BLaER1 treated with 17β-estradiol and CSF1 and Interleukin-3, amounts not matched to agents 10 nM and 100 nM (cell line): ENCODE data around the gene RTP3.

Experiments
- H3K27ac ChIP-seq, 11 experiments: shearing (Covaris generic); formaldehyde crosslinking; 2 replicates each; pipeline ENCODE4 v1.8.1; 2022
- H3K27me3 ChIP-seq, 11 experiments: shearing (Covaris generic); formaldehyde crosslinking; 2 replicates each; pipeline ENCODE4 v1.8.1; 2022
- H3K36me3 ChIP-seq, 11 experiments: shearing (Covaris generic); formaldehyde crosslinking; 2 replicates each; pipeline ENCODE4 v1.8.1; 2022
- H3K4me1 ChIP-seq, 10 experiments: shearing (Covaris generic); formaldehyde crosslinking; 2 replicates each; pipeline ENCODE4 v1.8.1; 2022
- H3K4me2 ChIP-seq, 11 experiments: shearing (Covaris generic); formaldehyde crosslinking; 2 replicates each; pipeline ENCODE4 v1.8.1; 2022
- H3K4me3 ChIP-seq, 10 experiments: shearing (Covaris generic); formaldehyde crosslinking; 2 replicates each; pipeline ENCODE4 v1.8.1; 2022
- H3K9ac ChIP-seq, 11 experiments: shearing (Covaris generic); formaldehyde crosslinking; 2 replicates each; pipeline ENCODE4 v1.8.1; 2022
- H3K9me3 ChIP-seq, 11 experiments: shearing (Covaris generic); formaldehyde crosslinking; replicated peaks in 1 of 11; 2 replicates each; pipeline ENCODE4 v1.8.1; 2022
- H4K20me1 ChIP-seq, 11 experiments: shearing (Covaris generic); formaldehyde crosslinking; 2 replicates each; pipeline ENCODE4 v1.8.1; 2022
- Cebpa-rat ChIP-seq, 11 experiments: shearing (Covaris generic); IDR thresholded peaks; 2 replicates each; pipeline ENCODE4 v1.8.1; 2022

Gene RTP3

DNA sequence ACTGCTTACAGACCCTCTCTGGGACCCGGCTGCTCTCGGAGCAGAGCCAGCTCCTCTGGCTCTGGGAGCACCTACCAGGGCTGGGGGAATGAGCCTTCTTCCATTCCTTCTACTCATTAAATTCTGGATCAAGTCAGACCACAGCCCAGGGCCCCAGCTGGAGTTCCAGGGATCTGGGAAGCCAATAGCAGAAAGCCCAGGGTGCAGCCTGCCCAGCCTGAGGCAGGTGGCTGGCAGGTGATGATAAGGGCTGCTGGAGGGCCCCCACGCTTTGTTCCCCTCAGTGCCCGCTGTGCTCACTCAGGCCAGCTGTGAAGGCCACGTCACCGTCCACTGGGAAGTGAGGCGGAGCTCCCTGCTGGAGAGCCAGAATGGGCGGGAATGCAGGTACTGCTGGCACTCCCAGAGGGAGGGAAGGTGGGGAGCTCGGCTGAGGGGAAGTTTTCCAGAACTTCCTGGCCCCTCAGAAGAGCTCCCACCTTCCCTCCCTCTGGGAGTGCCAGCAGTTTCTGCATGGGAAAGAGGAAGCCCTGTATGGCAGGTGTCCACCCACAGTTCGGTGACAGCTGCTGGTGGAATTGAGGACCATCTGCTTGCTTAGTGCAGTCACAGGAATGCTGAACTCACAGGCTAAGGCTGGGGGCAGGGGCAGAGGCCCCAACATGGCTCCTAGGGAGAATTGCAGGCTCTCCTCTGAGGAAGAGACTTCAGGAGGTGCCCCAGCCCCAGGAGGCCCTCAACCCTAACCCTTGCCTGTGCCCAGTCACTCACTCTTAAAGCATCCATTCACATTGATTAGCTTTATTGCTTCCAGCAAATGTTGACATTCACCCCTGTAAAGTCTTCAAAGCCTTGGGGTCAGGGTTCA, 12.6 kb upstream of the RTP3 start:
- no peak for TF ChIP-seq Cebpa-rat (IDR thresholded peaks at IDR 0.05)
- Histone ChIP-seq H4K20me1 (no peaks in the 10 kb centered on the region), H3K27me3 (no peaks in the 10 kb centered on the region), H3K9me3 (no peaks in the 10 kb centered on the region), H3K36me3 (no peaks in the 10 kb centered on the region), H3K9ac (no peak overlapping the region), H3K27ac (no peak overlapping the region), H3K4me1 (peaks cover 5 to 20% (median 15%) of the 10 kb centered on the region in 10 experiments; a peak in 18 of 20 replicates), H3K4me2 (peak overlapping the region in 4 of 11 experiments; percentile 6 to 19 (median 15); a peak in 3 of 22 replicates), H3K4me3 (no peak overlapping the region)

DNA sequence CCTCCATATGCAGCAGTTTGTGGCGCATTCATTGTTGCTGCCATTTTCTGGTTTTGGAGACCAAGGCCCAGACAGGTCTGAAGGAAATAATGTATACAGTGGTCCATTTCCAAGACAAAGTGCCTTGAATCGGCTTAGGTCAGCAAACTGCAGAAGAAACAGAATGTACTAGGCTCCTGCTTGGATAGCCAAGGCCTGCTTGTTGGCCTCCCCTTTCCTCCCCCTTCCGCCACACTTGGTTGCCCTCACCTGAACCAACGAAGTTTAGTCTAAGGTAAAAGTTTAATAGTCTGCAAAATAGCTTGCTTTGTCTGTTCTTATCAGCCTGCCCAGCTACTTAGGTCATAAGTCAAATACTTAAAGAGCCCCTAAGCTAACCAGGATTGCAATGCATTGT, 12.0 kb upstream of the RTP3 start:
- Histone ChIP-seq H4K20me1 (no peaks in the 10 kb centered on the region), H3K27ac (no peak overlapping the region), H3K4me3 (no peak overlapping the region), H3K27me3 (no peaks in the 10 kb centered on the region), H3K4me1 (peaks cover 9 to 27% (median 21%) of the 10 kb centered on the region in 10 experiments; a peak in 19 of 20 replicates), H3K36me3 (no peaks in the 10 kb centered on the region), H3K9me3 (no peaks in the 10 kb centered on the region), H3K9ac (no peak overlapping the region), H3K4me2 (peak overlapping the region in 2 of 11 experiments; percentile 14 to 19; a peak in 2 of 22 replicates)
- TF ChIP-seq Cebpa-rat (IDR thresholded peaks at IDR 0.05) = no peak

DNA sequence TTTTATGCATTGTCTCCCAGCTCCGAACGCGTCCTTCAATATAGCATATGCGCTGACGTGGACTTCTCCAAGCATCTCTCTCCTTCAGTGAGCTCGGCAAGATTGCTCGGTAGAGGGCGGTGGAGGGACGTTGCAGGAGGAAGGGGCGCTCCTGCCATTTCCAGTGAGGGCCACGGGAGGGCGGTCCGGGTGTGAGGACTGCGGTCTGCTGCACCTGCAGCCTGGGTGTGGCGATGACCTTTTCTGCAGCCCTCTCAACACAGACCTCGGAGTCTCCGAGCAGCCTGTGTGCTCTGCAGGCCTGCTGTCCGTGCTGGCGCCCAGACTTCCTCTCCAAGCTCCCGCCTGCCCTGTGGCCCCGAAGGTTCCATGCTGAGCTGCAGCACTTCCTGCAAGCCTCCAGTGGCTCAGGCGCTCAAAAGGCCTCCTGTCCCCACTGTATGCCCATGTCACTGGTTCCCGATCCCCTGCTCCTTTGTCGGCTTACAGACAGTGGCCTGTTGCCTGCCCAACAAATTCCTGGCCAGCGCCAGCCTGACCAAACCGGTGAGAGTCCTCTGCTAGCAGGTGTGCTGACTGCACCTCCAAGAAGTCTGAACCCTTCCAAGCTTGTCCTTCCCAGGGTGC, 8.9 kb upstream of the RTP3 start:
- Histone ChIP-seq H4K20me1 (no peaks in the 10 kb centered on the region), H3K9me3 (peaks cover 0 to 13% (median 8%) of the 10 kb centered on the region in 11 experiments; a peak in 9 of 22 replicates), H3K36me3 (no peaks in the 10 kb centered on the region), H3K4me2 (peak overlapping the region; percentile 68 to 93 (median 82)), H3K4me1 (peaks cover 23 to 46% (median 41%) of the 10 kb centered on the region in 10 experiments), H3K27me3 (no peaks in the 10 kb centered on the region), H3K9ac (peak overlapping the region in 4 of 11 experiments; percentile 15 to 57 (median 38); a peak in 7 of 22 replicates), H3K27ac (peak overlapping the region in 6 of 11 experiments; percentile 41 to 75 (median 58); a peak in 11 of 22 replicates), H3K4me3 (peak overlapping the region in 3 of 10 experiments; percentile 36 to 41 (median 39); a peak in 3 of 20 replicates)
- TF ChIP-seq Cebpa-rat (IDR thresholded peaks at IDR 0.05) = no peak

GRCh38 chr3:46489381-46489780, 8.4 kb upstream of the RTP3 start:
- Histone ChIP-seq H3K4me3 (no peak overlapping the region), H3K4me2 (peak overlapping the region; percentile 68 to 93 (median 82); a peak in 21 of 22 replicates), H3K9me3 (peaks cover 0 to 13% (median 9%) of the 10 kb centered on the region in 11 experiments; a peak in 10 of 22 replicates), H3K4me1 (peaks cover 23 to 46% (median 41%) of the 10 kb centered on the region in 10 experiments), H3K27ac (peak overlapping the region in 6 of 11 experiments; percentile 41 to 75 (median 58); a peak in 11 of 22 replicates), H3K9ac (peak overlapping the region in 4 of 11 experiments; percentile 15 to 57 (median 38); a peak in 7 of 22 replicates), H3K27me3 (no peaks in the 10 kb centered on the region), H4K20me1 (no peaks in the 10 kb centered on the region), H3K36me3 (no peaks in the 10 kb centered on the region)
- TF ChIP-seq Cebpa-rat (IDR thresholded peaks at IDR 0.05) = no peak

DNA sequence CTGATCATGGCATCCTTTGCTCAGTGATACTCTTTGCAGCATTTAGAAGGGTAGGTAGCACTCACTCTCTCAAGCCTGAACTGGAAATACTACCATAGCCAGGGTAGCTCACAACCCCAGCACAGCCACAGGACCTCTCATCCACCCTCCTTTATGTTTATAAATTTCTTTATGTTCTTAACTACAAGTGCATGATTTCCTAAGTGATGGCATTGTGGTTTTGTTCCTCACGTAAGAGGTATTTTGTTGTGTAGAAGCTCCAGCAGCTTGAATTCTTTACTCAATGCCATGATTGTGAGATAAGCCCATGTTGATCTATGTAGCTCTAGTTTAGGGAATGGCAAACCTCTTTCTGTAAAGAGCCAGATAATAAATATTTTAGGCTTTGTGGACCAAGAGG, 7.9 kb upstream of the RTP3 start:
- Histone ChIP-seq H3K4me1 (peaks cover 23 to 46% (median 41%) of the 10 kb centered on the region in 10 experiments), H4K20me1 (no peaks in the 10 kb centered on the region), H3K27me3 (no peaks in the 10 kb centered on the region), H3K9ac (peak overlapping the region in 4 of 11 experiments; percentile 15 to 57 (median 38); a peak in 6 of 22 replicates), H3K4me3 (no peak overlapping the region), H3K27ac (peak overlapping the region in 6 of 11 experiments; percentile 41 to 75 (median 58); a peak in 10 of 22 replicates), H3K36me3 (no peaks in the 10 kb centered on the region), H3K9me3 (peaks cover 0 to 13% (median 9%) of the 10 kb centered on the region in 11 experiments; a peak in 10 of 22 replicates), H3K4me2 (peak overlapping the region in 9 of 11 experiments; percentile 68 to 91 (median 81); a peak in 17 of 22 replicates)
- no peak for TF ChIP-seq Cebpa-rat (IDR thresholded peaks at IDR 0.05)

DNA sequence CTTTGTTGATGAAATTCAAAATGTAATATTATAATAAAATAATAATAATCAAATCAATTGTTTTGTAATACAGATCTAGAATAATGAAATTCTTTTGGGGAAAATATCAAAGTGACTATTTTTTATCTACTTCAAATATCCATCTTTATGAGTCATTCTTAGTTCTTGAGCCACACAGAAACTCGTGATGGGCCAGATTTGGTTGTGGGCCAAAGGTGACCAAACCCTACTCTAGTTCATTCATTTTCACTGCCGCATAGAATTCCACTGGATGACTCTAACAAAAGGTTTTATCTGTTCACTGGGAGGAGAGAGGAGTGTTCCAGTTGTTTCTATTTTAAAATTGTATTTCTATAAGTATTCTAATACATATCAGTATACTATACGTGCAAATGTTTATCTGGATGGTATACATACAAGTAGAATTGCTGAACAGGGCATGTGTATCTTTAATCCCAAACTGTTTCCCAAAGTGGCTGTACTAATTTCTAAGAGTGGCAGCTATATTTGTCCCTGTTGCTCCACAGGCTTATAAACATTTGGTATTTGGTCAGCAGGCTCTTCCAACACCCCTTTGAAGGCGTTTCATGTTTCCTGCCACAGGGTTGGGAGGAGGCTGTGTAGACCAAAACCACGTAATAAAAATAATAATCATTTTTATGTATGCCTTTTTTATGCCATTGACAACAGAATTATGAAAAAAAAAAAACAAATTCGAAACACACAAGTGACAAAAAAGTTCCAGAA, 7.3 kb upstream of the RTP3 start:
- Histone ChIP-seq H4K20me1 (no peaks in the 10 kb centered on the region), H3K9ac (peak overlapping the region in 4 of 11 experiments; percentile 21 to 39 (median 32); a peak in 6 of 22 replicates), H3K36me3 (no peaks in the 10 kb centered on the region), H3K27ac (peak overlapping the region in 7 of 11 experiments; percentile 48 to 75 (median 65); a peak in 14 of 22 replicates), H3K4me1 (peaks cover 23 to 44% (median 40%) of the 10 kb centered on the region in 10 experiments), H3K9me3 (peaks cover 0 to 13% (median 9%) of the 10 kb centered on the region in 11 experiments; a peak in 10 of 22 replicates), H3K4me2 (peak overlapping the region; percentile 32 to 88 (median 65); a peak in 20 of 22 replicates), H3K4me3 (no peak overlapping the region), H3K27me3 (no peaks in the 10 kb centered on the region)
- TF ChIP-seq Cebpa-rat (IDR thresholded peaks at IDR 0.05) = no peak

DNA sequence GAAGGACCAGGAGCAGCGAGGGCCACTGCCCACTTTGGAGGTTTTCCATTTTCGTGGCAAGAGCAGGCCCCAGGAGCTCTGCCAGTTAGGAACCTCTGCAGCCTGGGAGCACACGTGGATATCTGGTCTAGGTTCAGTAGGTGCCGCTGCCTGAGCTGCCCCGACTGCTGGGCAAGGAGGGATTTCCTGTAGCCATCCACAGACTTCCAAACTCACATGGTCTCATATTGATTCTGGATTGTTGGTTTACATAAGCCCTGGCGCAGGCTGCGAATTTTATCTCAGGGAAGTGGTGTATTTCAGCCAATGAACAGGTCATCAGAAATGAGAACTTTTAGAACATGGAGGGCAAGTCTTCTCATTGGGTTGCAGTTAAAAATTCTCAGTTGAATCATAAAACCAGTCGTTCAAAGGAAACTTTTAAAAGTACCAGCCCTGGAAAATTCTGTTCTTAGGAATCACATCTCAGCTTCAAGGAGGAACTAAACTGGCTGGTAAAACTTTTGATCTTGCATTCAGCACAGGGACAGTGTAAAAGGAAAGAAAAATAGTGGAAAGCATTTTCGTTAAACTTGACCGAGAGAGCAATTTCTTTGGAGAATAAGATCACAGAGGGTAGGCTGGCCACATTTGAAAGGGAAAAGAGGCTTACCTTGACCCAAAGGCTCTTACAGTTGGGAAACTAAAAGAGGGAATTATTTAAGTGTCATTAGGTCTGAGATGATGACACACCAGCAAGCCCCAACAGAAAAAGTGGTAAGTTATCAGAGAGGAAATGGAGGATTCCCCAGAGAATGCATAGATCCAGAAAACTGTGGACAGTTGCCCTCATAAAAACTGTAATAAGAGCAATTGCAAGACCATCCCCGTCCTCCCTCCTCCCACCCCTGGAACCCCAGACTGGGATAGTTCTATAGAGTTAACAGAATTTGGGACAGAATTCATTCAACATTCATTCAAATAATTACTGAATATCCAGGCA, 6.4 kb upstream of the RTP3 start:
- Histone ChIP-seq H4K20me1 (no peaks in the 10 kb centered on the region), H3K9me3 (peaks cover 0 to 13% (median 9%) of the 10 kb centered on the region in 11 experiments; a peak in 10 of 22 replicates), H3K4me2 (peak overlapping the region; percentile 32 to 88 (median 65); a peak in 21 of 22 replicates), H3K36me3 (no peaks in the 10 kb centered on the region), H3K4me3 (no peak overlapping the region), H3K9ac (peak overlapping the region in 4 of 11 experiments; percentile 21 to 39 (median 32); a peak in 8 of 22 replicates), H3K27me3 (no peaks in the 10 kb centered on the region), H3K27ac (peak overlapping the region in 8 of 11 experiments; percentile 3 to 75 (median 63); a peak in 15 of 22 replicates), H3K4me1 (peaks cover 23 to 50% (median 45%) of the 10 kb centered on the region in 10 experiments)
- no peak for TF ChIP-seq Cebpa-rat (IDR thresholded peaks at IDR 0.05)
